Mesendoderm (in vitro differentiated cells): Measurements from ENCODE around the gene ABCA4.

ENCODE experiments used
- DNase-seq: peaks from one replicate; pipeline ENCODE4 v3.0.0; 2013
- H2AK5ac ChIP-seq: 2 replicates; pipeline ENCODE4 v1.6.1; 2013; ENCODE audit warnings: low read length, inconsistent platforms
- H2BK120ac ChIP-seq: 2 replicates; pipeline ENCODE4 v1.6.1; 2013; ENCODE audit warnings: low read depth, mild to moderate bottlenecking, low read length, moderate library complexity, mixed read lengths
- H2BK15ac ChIP-seq: replicated peaks from 2 replicates; pipeline ENCODE4 v1.6.1; 2013; ENCODE audit warnings: low read depth, mild to moderate bottlenecking, moderate library complexity
- H2BK5ac ChIP-seq: 2 replicates; pipeline ENCODE4 v1.6.1; 2013; ENCODE audit warnings: low read length, inconsistent platforms
- H3K18ac ChIP-seq: 2 replicates; pipeline ENCODE4 v1.6.1; 2013; ENCODE audit warnings: mild to moderate bottlenecking, low read length, mixed read lengths
- H3K23ac ChIP-seq: one replicate; pipeline ENCODE4 v1.6.1; 2013; ENCODE audit warnings: low read length
- H3K27ac ChIP-seq: 2 replicates; pipeline ENCODE4 v1.5.1; 2013; ENCODE audit warnings: low read depth, mild to moderate bottlenecking, inconsistent platforms, low read length, moderate library complexity
- H3K27me3 ChIP-seq: 2 replicates; pipeline ENCODE4 v1.6.1; 2013; ENCODE audit warnings: low read length, control low read depth, mild to moderate bottlenecking, inconsistent platforms; ENCODE audit not compliant: insufficient read depth, poor library complexity
- H3K36me3 ChIP-seq: 2 replicates; pipeline ENCODE4 v1.6.1; 2013; ENCODE audit warnings: low read length, inconsistent platforms; ENCODE audit not compliant: control insufficient read depth, insufficient read depth
- H3K4ac ChIP-seq: one replicate; pipeline ENCODE4 v1.6.1; 2013; ENCODE audit warnings: low read depth, mild to moderate bottlenecking, low read length, moderate library complexity
- H3K4me1 ChIP-seq: 2 replicates; pipeline ENCODE4 v1.6.1; 2013; ENCODE audit warnings: low read depth, low read length, inconsistent platforms; ENCODE audit not compliant: control insufficient read depth
- H3K4me2 ChIP-seq: 2 replicates; pipeline ENCODE4 v1.6.1; 2013; ENCODE audit warnings: low read length
- H3K4me3 ChIP-seq: 2 replicates; pipeline ENCODE4 v1.5.1; 2013; ENCODE audit warnings: mild to moderate bottlenecking, low read length
- H3K56ac ChIP-seq: one replicate; pipeline ENCODE4 v1.6.1; 2013; ENCODE audit warnings: low read length
- H3K79me1 ChIP-seq: 2 replicates; pipeline ENCODE4 v1.6.1; 2013; ENCODE audit warnings: low read length, inconsistent platforms
- H3K79me2 ChIP-seq: 2 replicates; pipeline ENCODE4 v1.6.1; 2013; ENCODE audit warnings: mild to moderate bottlenecking, low read length; ENCODE audit not compliant: control insufficient read depth, insufficient read depth
- H3K9ac ChIP-seq: 2 replicates; pipeline ENCODE4 v1.6.1; 2013; ENCODE audit warnings: low read length, inconsistent platforms
- H4K5ac ChIP-seq: one replicate; pipeline ENCODE4 v1.6.1; 2013; ENCODE audit warnings: low read length
- H4K8ac ChIP-seq: one replicate; pipeline ENCODE4 v1.6.1; 2013; ENCODE audit warnings: low read depth, mild to moderate bottlenecking, control low read depth, low read length, moderate library complexity
- WGBS: extraction: QIAGEN DNeasy Blood & Tissue Kit; methylation state at CpG from one replicate; pipeline ENCODE4 v1.1.7; 2013; ENCODE audit warnings: low lambda C conversion rate, missing lambda C conversion rate; ENCODE audit not compliant: insufficient coverage; ENCODE audit errors: extremely low coverage; 5-methylcytosine and 5-hydroxymethylcytosine counted together

Gene ABCA4

GRCh38 chr1:93997756-93998155 is 123.2 kb downstream of the ABCA4 start:
- no peaks in the 10 kb centered on the region for H3K36me3 ChIP-seq
- no peak for DNase-seq
- H3K18ac ChIP-seq = no peak overlapping the region
- H3K4me2 ChIP-seq = no peak overlapping the region
- H2BK120ac ChIP-seq = no peak overlapping the region
- no peak overlapping the region for H3K27ac ChIP-seq
- WGBS = no CpG with 5 or more reads among the region's 7 CpGs
- H3K79me1 ChIP-seq = no peaks in the 10 kb centered on the region
- H3K4ac ChIP-seq = no peak overlapping the region
- no peak overlapping the region for H3K9ac ChIP-seq
- H2BK15ac ChIP-seq = no peak overlapping the region
- H3K23ac ChIP-seq = peak overlapping the region; percentile 11
- no peaks in the 10 kb centered on the region for H3K79me2 ChIP-seq
- H2AK5ac ChIP-seq = no peak overlapping the region
- no peak overlapping the region for H4K8ac ChIP-seq
- H3K56ac ChIP-seq = no peak overlapping the region
- H3K4me3 ChIP-seq = no peak overlapping the region
- no peaks in the 10 kb centered on the region for H3K4me1 ChIP-seq
- no peak overlapping the region for H4K5ac ChIP-seq
- no peak overlapping the region for H2BK5ac ChIP-seq
- no peaks in the 10 kb centered on the region for H3K27me3 ChIP-seq

- Histone ChIP-seq H3K4me3 (no peak overlapping the region), H2BK15ac (no peak overlapping the region), H3K4me2 (no peak overlapping the region), H3K36me3 (no peaks in the 10 kb centered on the region), H2BK5ac (no peak overlapping the region), H3K18ac (no peak overlapping the region), H3K27me3 (no peaks in the 10 kb centered on the region), H3K79me1 (no peaks in the 10 kb centered on the region), H3K79me2 (no peaks in the 10 kb centered on the region), H3K9ac (no peak overlapping the region), H3K23ac (no peak overlapping the region), H3K4me1 (no peaks in the 10 kb centered on the region), H2AK5ac (no peak overlapping the region), H4K5ac (no peak overlapping the region), H2BK120ac (no peak overlapping the region), H3K4ac (no peak overlapping the region), H3K56ac (no peak overlapping the region), H4K8ac (no peak overlapping the region), H3K27ac (no peak overlapping the region)
- no CpG with 5 or more reads among the region's 5 CpGs for WGBS
- no peak for DNase-seq
These were observed 125.0 kb downstream of the ABCA4 start for GRCh38 chr1:93995837-93996536.

- H3K9ac ChIP-seq = no peak overlapping the region
- no peak overlapping the region for H3K4me3 ChIP-seq
- H3K4ac ChIP-seq = no peak overlapping the region
- no peak overlapping the region for H3K56ac ChIP-seq
- no peaks in the 10 kb centered on the region for H3K79me1 ChIP-seq
- no peak overlapping the region for H3K18ac ChIP-seq
- WGBS = no CpG with 5 or more reads among the region's 6 CpGs
- H4K8ac ChIP-seq = no peak overlapping the region
- no peak overlapping the region for H3K23ac ChIP-seq
- H2BK120ac ChIP-seq = no peak overlapping the region
- H2BK5ac ChIP-seq = no peak overlapping the region
- no peak overlapping the region for H4K5ac ChIP-seq
- H3K27me3 ChIP-seq = no peaks in the 10 kb centered on the region
- no peak overlapping the region for H2AK5ac ChIP-seq
- H3K79me2 ChIP-seq = no peaks in the 10 kb centered on the region
- no peaks in the 10 kb centered on the region for H3K36me3 ChIP-seq
- no peak overlapping the region for H2BK15ac ChIP-seq
- H3K4me2 ChIP-seq = no peak overlapping the region
- H3K27ac ChIP-seq = no peak overlapping the region
- no peak for DNase-seq
- H3K4me1 ChIP-seq = no peaks in the 10 kb centered on the region
These were observed 127.2 kb downstream of the ABCA4 start for GRCh38 chr1:93993731-93994130.

GRCh38 chr1:93992954-93993353 is 128.0 kb downstream of the ABCA4 start:
- no peaks in the 10 kb centered on the region for H3K27me3 ChIP-seq
- H3K79me1 ChIP-seq = no peaks in the 10 kb centered on the region
- no peak overlapping the region for H4K8ac ChIP-seq
- no peak overlapping the region for H3K4me3 ChIP-seq
- H3K4me1 ChIP-seq = no peaks in the 10 kb centered on the region
- no peak overlapping the region for H3K9ac ChIP-seq
- H3K4me2 ChIP-seq = no peak overlapping the region
- no peaks in the 10 kb centered on the region for H3K79me2 ChIP-seq
- H2BK5ac ChIP-seq = no peak overlapping the region
- no CpG with 5 or more reads among the region's 10 CpGs for whole genome bisulfite sequencing
- H3K23ac ChIP-seq = no peak overlapping the region
- no peak overlapping the region for H4K5ac ChIP-seq
- no peak for DNase-seq
- no peak overlapping the region for H3K4ac ChIP-seq
- H2BK15ac ChIP-seq = no peak overlapping the region
- no peak overlapping the region for H3K27ac ChIP-seq
- H2BK120ac ChIP-seq = no peak overlapping the region
- no peak overlapping the region for H3K18ac ChIP-seq
- H2AK5ac ChIP-seq = no peak overlapping the region
- H3K36me3 ChIP-seq = no peaks in the 10 kb centered on the region
- no peak overlapping the region for H3K56ac ChIP-seq

- H3K9ac ChIP-seq = no peak overlapping the region
- DNase-seq = no peak
- H3K18ac ChIP-seq = no peak overlapping the region
- H3K36me3 ChIP-seq = no peaks in the 10 kb centered on the region
- no CpG with 5 or more reads among the region's 8 CpGs for WGBS
- H3K23ac ChIP-seq = no peak overlapping the region
- no peak overlapping the region for H2BK120ac ChIP-seq
- H2AK5ac ChIP-seq = no peak overlapping the region
- no peak overlapping the region for H3K4me3 ChIP-seq
- no peak overlapping the region for H2BK5ac ChIP-seq
- H3K4me2 ChIP-seq = no peak overlapping the region
- H3K56ac ChIP-seq = no peak overlapping the region
- H3K4ac ChIP-seq = no peak overlapping the region
- no peaks in the 10 kb centered on the region for H3K79me2 ChIP-seq
- H4K5ac ChIP-seq = no peak overlapping the region
- no peaks in the 10 kb centered on the region for H3K79me1 ChIP-seq
- no peaks in the 10 kb centered on the region for H3K27me3 ChIP-seq
- no peak overlapping the region for H2BK15ac ChIP-seq
- no peaks in the 10 kb centered on the region for H3K4me1 ChIP-seq
- H4K8ac ChIP-seq = no peak overlapping the region
- no peak overlapping the region for H3K27ac ChIP-seq
These were observed 128.8 kb downstream of the ABCA4 start for GRCh38 chr1:93992190-93992589.

GRCh38 chr1:93991271-93991670 is 129.7 kb downstream of the ABCA4 start:
- Histone ChIP-seq H2BK5ac (no peak overlapping the region), H3K4me2 (no peak overlapping the region), H3K23ac (no peak overlapping the region), H3K27ac (no peak overlapping the region), H2BK120ac (no peak overlapping the region), H3K18ac (no peak overlapping the region), H2BK15ac (no peak overlapping the region), H3K9ac (no peak overlapping the region), H4K5ac (no peak overlapping the region), H3K36me3 (no peaks in the 10 kb centered on the region), H3K4me1 (no peaks in the 10 kb centered on the region), H3K4ac (no peak overlapping the region), H3K79me2 (no peaks in the 10 kb centered on the region), H3K79me1 (no peaks in the 10 kb centered on the region), H2AK5ac (no peak overlapping the region), H3K56ac (no peak overlapping the region), H3K4me3 (no peak overlapping the region), H4K8ac (no peak overlapping the region), H3K27me3 (no peaks in the 10 kb centered on the region)
- WGBS = no CpG with 5 or more reads among the region's 4 CpGs
- DNase-seq = no peak
